ENCODE data around the gene ZCCHC7. TPM values are rescaled to one million over a fixed set of nuclear protein-coding genes. Genes with fewer than 3 reads are reported as not detected.

The ZCCHC7 gene
- total and polyA plus RNA-seq, 2 of the 8 experiments (the other 6 are each of a cell fraction or from before 2014, with no cell fraction given): 12.2 to 27.5 TPM

DNA sequence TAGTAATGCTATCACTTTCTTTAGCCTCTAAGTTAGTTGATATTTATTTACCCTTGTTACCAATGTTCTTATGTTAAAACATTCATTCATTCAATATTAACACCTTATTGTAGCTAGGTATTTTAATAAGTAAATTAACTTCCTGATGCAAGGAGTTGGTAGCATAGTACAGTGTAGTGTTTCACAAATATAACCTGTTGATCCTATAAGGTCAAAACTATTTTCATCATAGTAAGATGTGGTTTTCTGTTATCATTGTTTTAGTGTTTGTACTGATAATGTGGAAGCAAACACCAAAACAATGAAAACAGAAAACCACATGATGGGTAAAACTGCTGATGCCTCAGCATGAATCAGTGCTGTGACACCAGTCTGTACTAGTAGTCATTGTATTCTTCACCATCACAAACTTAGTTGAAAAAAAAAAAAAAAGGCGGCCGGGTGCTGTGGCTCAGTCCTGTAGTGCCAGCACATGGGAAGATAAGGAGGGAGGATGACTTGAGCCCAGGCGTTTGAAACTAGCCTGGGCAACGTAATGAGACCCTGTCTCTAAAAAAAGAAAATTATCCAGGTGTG, 36.5 kb downstream of the ZCCHC7 start:
- no peaks in the 10 kb centered on the region; the same call in 1 of the 2 replicates for H3K79me1 ChIP-seq (ENCODE audit: low read depth, low read length)
- H2AFZ ChIP-seq (ENCODE audit: low read length): no peak overlapping the region
- no peak overlapping the region for H3K4ac ChIP-seq (replicated peaks; ENCODE audit: insufficient read length, low read depth, low read length)
- H3K36me3 ChIP-seq (ENCODE audit: control insufficient read depth in 2 of 4, insufficient read depth in 4 of 4, low read length in 3 of 4): 0 out of 8 replicates have a peak, but pooled peaks cover 0 to 3% (median 0%) of the 10 kb centered on the region in 4 experiments
- H3K27me3 ChIP-seq (replicated peaks in 1 of 4; ENCODE audit: control insufficient read depth in 3 of 4, extremely low read depth in 1 of 4, insufficient read depth in 3 of 4, low read length in 3 of 4): no peaks in the 10 kb centered on the region
- no peak overlapping the region for H2BK5ac ChIP-seq (ENCODE audit: low read depth, low read length)
- no peak overlapping the region for H4K91ac ChIP-seq (replicated peaks; ENCODE audit: insufficient read length, low read length)
- H2BK15ac ChIP-seq (ENCODE audit: low read length): no peak overlapping the region
- no peaks in the 10 kb centered on the region for H3K9me3 ChIP-seq (ENCODE audit: insufficient read depth in 2 of 2, low read depth in 1 of 2, low read length in 1 of 2)
- ChIA-PET POLR2A (ENCODE audit: partially characterized antibody) (no interaction called here), CTCF (ENCODE audit: partially characterized antibody) (interaction anchor here (1.0 kb wide), 1 partner anchor 25 kb away, joined by 3 read pairs; no protein-coding TSS in a partner anchor)
- no peak overlapping the region for H3K27ac ChIP-seq (ENCODE audit: low read depth, low read length)
- WGBS, 2 experiments (ENCODE audit: extremely low coverage in 1 of 2, insufficient coverage in 1 of 2, insufficient read length in 1 of 2, insufficient replicate concordance in 2 of 2, low coverage in 1 of 2, low lambda C conversion rate in 2 of 2, missing lambda C conversion rate in 1 of 2): 95% methylated on average over 4 of the region's 4 CpGs; no CpG with 5 or more reads in 1 of the 2 experiments
- H4K5ac ChIP-seq (ENCODE audit: insufficient read length, low read depth, low read length): no peak overlapping the region
- no peak overlapping the region for H3K56ac ChIP-seq (replicated peaks; ENCODE audit: insufficient read length, low read depth, low read length)
- no peak overlapping the region for H3K4me3 ChIP-seq (ENCODE audit: extremely low read depth in 1 of 4, insufficient read depth in 2 of 4, low read depth in 3 of 4, low read length in 4 of 4)
- H2BK12ac ChIP-seq (ENCODE audit: low read depth, low read length): no peak overlapping the region
- no peaks in the 10 kb centered on the region for H4K20me1 ChIP-seq (replicated peaks in 1 of 2; ENCODE audit: control insufficient read depth in 1 of 2, insufficient read depth in 2 of 2, low read length in 2 of 2)
- H3K18ac ChIP-seq (ENCODE audit: extremely low read depth, low read length): no peak overlapping the region
- H3K4me2 ChIP-seq (ENCODE audit: insufficient read depth in 1 of 2, low read depth in 2 of 2, low read length in 2 of 2): no peak overlapping the region
- no peak overlapping the region for H2AK5ac ChIP-seq (ENCODE audit: low read depth, low read length)
- FAIRE-seq (no peak), DNase-seq (ENCODE audit: low read depth in 1 of 2, low spot score in 2 of 2) (no peak)
- H4K8ac ChIP-seq (ENCODE audit: extremely low read depth, insufficient read depth, low read length): no peak overlapping the region
- no peaks in the 10 kb centered on the region for H3K23me2 ChIP-seq (ENCODE audit: low read depth, low read length)
- no peak overlapping the region for H3K9ac ChIP-seq (replicated peaks in 1 of 4; ENCODE audit: extremely low read depth in 1 of 4, low read depth in 3 of 4, low read length in 3 of 4)
- H3K23ac ChIP-seq (ENCODE audit: insufficient read length): no peak overlapping the region
- no peak overlapping the region for H3K14ac ChIP-seq (ENCODE audit: insufficient read length)
- peaks cover 0 to 7% of the 10 kb centered on the region in 2 experiments; a peak in 2 of 4 replicates for H3K79me2 ChIP-seq (ENCODE audit: control insufficient read depth in 1 of 2, insufficient read depth in 2 of 2, low read length in 2 of 2)
- no peak overlapping the region for H2BK20ac ChIP-seq (ENCODE audit: low read length)
- H2BK120ac ChIP-seq (replicated peaks; ENCODE audit: low read depth, low read length): no peak overlapping the region
- no peaks in the 10 kb centered on the region for H3K4me1 ChIP-seq (replicated peaks in 1 of 4; ENCODE audit: control insufficient read depth in 3 of 4, insufficient read depth in 4 of 4, low read length in 3 of 4)
- TF ChIP-seq GABPA (IDR thresholded peaks at IDR 0.05; ENCODE audit: borderline replicate concordance, insufficient read depth, low read length) (no peak), TCF12 (IDR thresholded peaks at IDR 0.05; ENCODE audit: low read depth, low read length) (no peak), MAFK (IDR thresholded peaks at IDR 0.05; ENCODE audit: low read depth, low read length) (no peak), POU5F1 (IDR thresholded peaks at IDR 0.05; ENCODE audit: low read depth, low read length) (no peak), SP2 (IDR thresholded peaks at IDR 0.05; ENCODE audit: low read length) (no peak), CHD1 (IDR thresholded peaks at IDR 0.05; ENCODE audit: low read depth, low read length) (no peak), POLR2AphosphoS5 (IDR thresholded peaks at IDR 0.05; ENCODE audit: low read depth, low read length) (no peak), JUND (IDR thresholded peaks at IDR 0.05; ENCODE audit: low read length) (no peak), SP1 (IDR thresholded peaks at IDR 0.05; ENCODE audit: low read depth, low read length) (no peak), NANOG (IDR thresholded peaks at IDR 0.05; ENCODE audit: insufficient read depth, low read depth, low read length, poor library complexity, severe bottlenecking) (no peak), SP4 (IDR thresholded peaks at IDR 0.05; ENCODE audit: low read length) (no peak), SAP30 (IDR thresholded peaks at IDR 0.05; ENCODE audit: insufficient read depth, insufficient replicate concordance, low read length) (no peak), RAD21 (IDR thresholded peaks at IDR 0.05 in 1 of 2, conservative IDR thresholded peaks at IDR 0.05 in 1 of 2; ENCODE audit: low read depth in 2 of 2, low read length in 2 of 2) (no peak)
- TF ChIP-seq, protein P1, sequence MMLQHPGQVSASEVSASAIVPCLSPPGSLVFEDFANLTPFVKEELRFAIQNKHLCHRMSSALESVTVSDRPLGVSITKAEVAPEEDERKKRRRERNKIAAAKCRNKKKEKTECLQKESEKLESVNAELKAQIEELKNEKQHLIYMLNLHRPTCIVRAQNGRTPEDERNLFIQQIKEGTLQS (IDR thresholded peaks at IDR 0.05; ENCODE audit: insufficient read depth, low read depth, low read length): no peak
